Renal pelvis (tissue), 4 donors: ENCODE results near the gene CTU2. TPM values are rescaled to one million over a fixed set of nuclear protein-coding genes. Genes with fewer than 3 reads are reported as not detected.

Experiments
- DNase-seq: peaks from one replicate; pipeline ENCODE4 v3.0.0-alpha.2; 2013
- polyA plus RNA-seq, 3 donors: library from polyadenylated mRNA; unstranded; fragments of 120-200 nt; gene quantifications; one replicate each; pipeline ENCODE4 v1.2.1, GENCODE V29; 2013; ENCODE audit not compliant: insufficient read length in 3 of 3

The CTU2 gene
- polyA plus RNA-seq, 3 donors: 10.8 to 19.5 (median 16.0) TPM

GRCh38 chr16:88759245-88759975, 53.1 kb downstream of the CTU2 start:
- DNase-seq: no peak

- no peak for DNase-seq
These were observed 53.7 kb downstream of the CTU2 start for GRCh38 chr16:88759976-88760350.

GRCh38 chr16:88760424-88761142, 54.3 kb downstream of the CTU2 start:
- no peak for DNase-seq

GRCh38 chr16:88761143-88761534, 54.8 kb downstream of the CTU2 start:
- no peak for DNase-seq

- DNase-seq: no peak
These were observed 55.5 kb downstream of the CTU2 start for GRCh38 chr16:88761830-88762229.

GRCh38 chr16:88762258-88762870, 56.1 kb downstream of the CTU2 start:
- no peak for DNase-seq

- DNase-seq: no peak
These were observed 56.6 kb downstream of the CTU2 start for GRCh38 chr16:88762941-88763340.

- DNase-seq: no peak
These were observed 57.3 kb downstream of the CTU2 start for GRCh38 chr16:88763502-88764053.

- DNase-seq: no peak
These were observed 57.8 kb downstream of the CTU2 start for GRCh38 chr16:88764080-88764479.

GRCh38 chr16:88764913-88765349, 58.6 kb downstream of the CTU2 start:
- DNase-seq: no peak

Other genes with a start within 250 kb of the CTU2 start
- gene ZC3H18, start 136.1 kb upstream of the CTU2 start, polyA plus RNA-seq: 10 to 100 TPM; 40.9 to 47.5 (median 41.3) TPM
- under 1 TPM in 1 of 3 donors, not detected in 2; 0.10 TPM for gene IL17C, start 67.9 kb upstream of the CTU2 start, polyA plus RNA-seq
- gene CYBA, start 55.5 kb upstream of the CTU2 start, polyA plus RNA-seq: 100 to 1,000 TPM; 155 to 194 (median 158) TPM
- 10 to 100 TPM; 41.0 to 49.1 (median 41.4) TPM for gene MVD, start 43.4 kb upstream of the CTU2 start, polyA plus RNA-seq
- gene SNAI3, start 20.0 kb upstream of the CTU2 start, polyA plus RNA-seq: 1 to 10 TPM in 2 of 3 donors, under 1 TPM in 1; 0.87 to 1.4 (median 1.2) TPM
- 10 to 100 TPM; 20.5 to 22.2 (median 20.7) TPM for gene RNF166, start 95 bp upstream of the CTU2 start, polyA plus RNA-seq
- gene PIEZO1, start 78.7 kb downstream of the CTU2 start, polyA plus RNA-seq: 10 to 100 TPM; 44.6 to 59.0 (median 46.4) TPM
- 10 to 100 TPM; 16.6 to 23.1 (median 22.1) TPM for gene CDT1, start 97.3 kb downstream of the CTU2 start, polyA plus RNA-seq
- 100 to 1,000 TPM; 106 to 129 (median 121) TPM for gene APRT, start 105.4 kb downstream of the CTU2 start, polyA plus RNA-seq
- 10 to 100 TPM; 25.2 to 28.3 (median 27.5) TPM for gene GALNS, start 150.4 kb downstream of the CTU2 start, polyA plus RNA-seq
- gene TRAPPC2L, start 150.6 kb downstream of the CTU2 start, polyA plus RNA-seq: 10 to 100 TPM; 64.7 to 89.2 (median 78.6) TPM
- not detected for gene PABPN1L, start 160.2 kb downstream of the CTU2 start, polyA plus RNA-seq